GM18502 (cell line): ENCODE measurements around the gene RNF225.
"Not testable (repeated sequence)": the region's sequence is repeated elsewhere in the genome, so short reads cannot be mapped to it uniquely, and the experiment has no call there.

ENCODE experiments used
- ATAC-seq: cut with Tn5 transposase; IDR thresholded peaks from one replicate; pipeline ENCODE4 v1.9.1; 2021; ENCODE audit warnings: mild to moderate bottlenecking; ENCODE audit not compliant: unreplicated experiment, poor library complexity

Gene RNF225

GRCh38 chr19:58386576-58387337, 8.7 kb upstream of the RNF225 start, which contains the start of gene RPS5:
RPS5 (plus strand) TSS chr19:58387269; CDS start chr19:58388138, 869 bp downstream.
- ATAC-seq, result peak; percentile 83

GRCh38 chr19:58387338-58388174, 7.9 kb upstream of the RNF225 start:
- ATAC-seq, result peak; percentile 2

- ATAC-seq, result no peak
Observed at GRCh38 chr19:58388175-58388526, 7.3 kb upstream of the RNF225 start.

GRCh38 chr19:58392945-58393724, 2.3 kb upstream of the RNF225 start:
- no peak for ATAC-seq

GRCh38 chr19:58393725-58394033, 1.8 kb upstream of the RNF225 start:
- no peak for ATAC-seq

- no peak for ATAC-seq
Observed at GRCh38 chr19:58394821-58395219, 636 bp upstream of the RNF225 start.

- no peak for ATAC-seq
Observed at GRCh38 chr19:58395979-58396627, 647 bp downstream of the RNF225 start.

GRCh38 chr19:58396691-58397532, 1.5 kb downstream of the RNF225 start:
- ATAC-seq, result no peak

- no peak for ATAC-seq
Observed at GRCh38 chr19:58397533-58398037, 2.1 kb downstream of the RNF225 start.

GRCh38 chr19:58398087-58398486, 2.6 kb downstream of the RNF225 start:
- no peak for ATAC-seq

GRCh38 chr19:58398545-58398944, 3.1 kb downstream of the RNF225 start:
- no peak for ATAC-seq

GRCh38 chr19:58399903-58400302, 4.4 kb downstream of the RNF225 start:
- ATAC-seq, result no peak

GRCh38 chr19:58400316-58400915, 5.0 kb downstream of the RNF225 start:
- no peak for ATAC-seq

- peak; percentile 97 for ATAC-seq
Observed at GRCh38 chr19:58400916-58401839, 5.7 kb downstream of the RNF225 start.

GRCh38 chr19:58401840-58402421, 6.5 kb downstream of the RNF225 start:
- no peak for ATAC-seq

GRCh38 chr19:58403920-58404478, 8.5 kb downstream of the RNF225 start:
- not testable (repeated sequence) for ATAC-seq
